ENCODE data around the gene THTPA. TPM values are rescaled to one million over a fixed set of nuclear protein-coding genes. Genes with fewer than 3 reads are reported as not detected.
"Not testable (repeated sequence)": the region's sequence is repeated elsewhere in the genome, so short reads cannot be mapped to it uniquely, and the experiment has no call there.

Gene THTPA
- polyA plus RNA-seq, 3 donors from 2014 or later, result 17.5 to 20.6 (median 19.5) TPM

- no peak overlapping the region for H3K4me3 Mint-ChIP-seq
- H3K27me3 Mint-ChIP-seq (ENCODE audit: low read depth in 3 of 3), result peaks cover 0 to 2% (median 2%) of the 10 kb centered on the region in 3 donors
- no peaks in the 10 kb centered on the region for H3K9me3 Mint-ChIP-seq
- DNase-seq, result no peak
- H3K36me3 Mint-ChIP-seq, result no peaks in the 10 kb centered on the region
- H3K27ac Mint-ChIP-seq, result no peak overlapping the region
- H3K4me1 Mint-ChIP-seq, result no peaks in the 10 kb centered on the region
Observed at GRCh38 chr14:23524954-23525353, 31.1 kb upstream of the THTPA start.

GRCh38 chr14:23525611-23526010 is 30.5 kb upstream of the THTPA start:
- Mint-ChIP-seq H3K9me3 (no peaks in the 10 kb centered on the region), H3K36me3 (no peaks in the 10 kb centered on the region), H3K4me3 (no peak overlapping the region), H3K27me3 (ENCODE audit: low read depth in 3 of 3) (peaks cover 0 to 2% (median 2%) of the 10 kb centered on the region in 3 donors), H3K4me1 (no peaks in the 10 kb centered on the region), H3K27ac (no peak overlapping the region)
- no peak for DNase-seq

- Mint-ChIP-seq H3K4me3 (no peak overlapping the region), H3K27ac (no peak overlapping the region), H3K36me3 (no peaks in the 10 kb centered on the region), H3K9me3 (no peaks in the 10 kb centered on the region), H3K4me1 (no peaks in the 10 kb centered on the region), H3K27me3 (ENCODE audit: low read depth in 3 of 3) (peaks cover 0 to 2% (median 2%) of the 10 kb centered on the region in 3 donors)
- DNase-seq, result no peak
Observed at GRCh38 chr14:23528555-23528954, 27.5 kb upstream of the THTPA start.

- no peak overlapping the region for H3K4me3 Mint-ChIP-seq
- DNase-seq, result no peak
- no peaks in the 10 kb centered on the region for H3K36me3 Mint-ChIP-seq
- no peak overlapping the region for H3K27ac Mint-ChIP-seq
- H3K4me1 Mint-ChIP-seq, result no peaks in the 10 kb centered on the region
- H3K9me3 Mint-ChIP-seq, result no peaks in the 10 kb centered on the region
- peaks cover 0 to 2% (median 2%) of the 10 kb centered on the region in 3 donors for H3K27me3 Mint-ChIP-seq (ENCODE audit: low read depth in 3 of 3)
Observed at GRCh38 chr14:23529016-23529415, 27.1 kb upstream of the THTPA start.

- H3K27me3 Mint-ChIP-seq (ENCODE audit: low read depth in 3 of 3), result peaks cover 0 to 2% (median 2%) of the 10 kb centered on the region in 3 donors
- no peak overlapping the region for H3K27ac Mint-ChIP-seq
- H3K4me3 Mint-ChIP-seq, result no peak overlapping the region
- H3K4me1 Mint-ChIP-seq, result no peaks in the 10 kb centered on the region
- H3K36me3 Mint-ChIP-seq, result no peaks in the 10 kb centered on the region
- H3K9me3 Mint-ChIP-seq, result no peaks in the 10 kb centered on the region
- no peak for DNase-seq
Observed at GRCh38 chr14:23530375-23531055, 25.6 kb upstream of the THTPA start.

- H3K27ac Mint-ChIP-seq, result no peak overlapping the region
- no peak for DNase-seq
- no peak overlapping the region for H3K4me3 Mint-ChIP-seq
- no peaks in the 10 kb centered on the region for H3K4me1 Mint-ChIP-seq
- no peaks in the 10 kb centered on the region for H3K36me3 Mint-ChIP-seq
- H3K27me3 Mint-ChIP-seq (ENCODE audit: low read depth in 3 of 3), result peaks cover 0 to 2% (median 2%) of the 10 kb centered on the region in 3 donors
- no peaks in the 10 kb centered on the region for H3K9me3 Mint-ChIP-seq
Observed at GRCh38 chr14:23531391-23531790, 24.7 kb upstream of the THTPA start.

GRCh38 chr14:23532658-23533057 is 23.4 kb upstream of the THTPA start:
- Mint-ChIP-seq H3K4me1 (no peaks in the 10 kb centered on the region), H3K4me3 (no peak overlapping the region), H3K36me3 (no peaks in the 10 kb centered on the region), H3K27ac (no peak overlapping the region), H3K27me3 (ENCODE audit: low read depth in 3 of 3) (peaks cover 0 to 2% (median 2%) of the 10 kb centered on the region in 3 donors), H3K9me3 (no peaks in the 10 kb centered on the region)
- no peak for DNase-seq

- Mint-ChIP-seq H3K36me3 (no peaks in the 10 kb centered on the region), H3K27ac (no peak overlapping the region), H3K27me3 (ENCODE audit: low read depth in 3 of 3) (peaks cover 0 to 2% (median 2%) of the 10 kb centered on the region in 3 donors), H3K9me3 (no peaks in the 10 kb centered on the region), H3K4me3 (no peak overlapping the region), H3K4me1 (no peaks in the 10 kb centered on the region)
- DNase-seq, result no peak
Observed at GRCh38 chr14:23533652-23534435, 22.2 kb upstream of the THTPA start.

- H3K27ac Mint-ChIP-seq, result no peak overlapping the region
- no peaks in the 10 kb centered on the region for H3K27me3 Mint-ChIP-seq (ENCODE audit: low read depth in 3 of 3)
- no peaks in the 10 kb centered on the region for H3K4me1 Mint-ChIP-seq
Observed at GRCh38 chr14:23535943-23536342, 20.1 kb upstream of the THTPA start.

GRCh38 chr14:23536494-23536893 is 19.6 kb upstream of the THTPA start:
- Mint-ChIP-seq H3K9me3 (no peaks in the 10 kb centered on the region), H3K27me3 (ENCODE audit: low read depth in 3 of 3) (no peaks in the 10 kb centered on the region), H3K4me1 (no peaks in the 10 kb centered on the region), H3K4me3 (no peak overlapping the region), H3K36me3 (no peaks in the 10 kb centered on the region), H3K27ac (no peak overlapping the region)
- DNase-seq, result no peak

More at GRCh38 chr14:23535943-23536342, 20.1 kb upstream of the THTPA start:
- no peak overlapping the region for H3K4me3 Mint-ChIP-seq
- no peaks in the 10 kb centered on the region for H3K9me3 Mint-ChIP-seq
- no peak for DNase-seq
- H3K36me3 Mint-ChIP-seq, result no peaks in the 10 kb centered on the region

- H3K36me3 Mint-ChIP-seq; H3K9me3 Mint-ChIP-seq; H3K4me1 Mint-ChIP-seq; H3K27ac Mint-ChIP-seq; H3K4me3 Mint-ChIP-seq; H3K27me3 Mint-ChIP-seq (ENCODE audit: low read depth in 3 of 3); DNase-seq: not testable (repeated sequence)
Observed at GRCh38 chr14:23536906-23537305, 19.2 kb upstream of the THTPA start.

GRCh38 chr14:23537351-23538049 is 18.6 kb upstream of the THTPA start:
- no peak for DNase-seq
- Mint-ChIP-seq H3K9me3 (no peaks in the 10 kb centered on the region), H3K4me3 (no peak overlapping the region), H3K27ac (no peak overlapping the region), H3K36me3 (peaks cover 0 to 7% (median 0%) of the 10 kb centered on the region in 3 donors), H3K4me1 (no peaks in the 10 kb centered on the region), H3K27me3 (ENCODE audit: low read depth in 3 of 3) (peaks cover 0 to 3% (median 0%) of the 10 kb centered on the region in 3 donors)

GRCh38 chr14:23538050-23538718 is 17.9 kb upstream of the THTPA start:
- H3K4me3 Mint-ChIP-seq, result no peak overlapping the region
- no peaks in the 10 kb centered on the region for H3K9me3 Mint-ChIP-seq
- H3K27ac Mint-ChIP-seq, result no peak overlapping the region
- H3K4me1 Mint-ChIP-seq, result no peaks in the 10 kb centered on the region
- DNase-seq, result no peak
- H3K27me3 Mint-ChIP-seq (ENCODE audit: low read depth in 3 of 3), result peaks cover 0 to 5% (median 0%) of the 10 kb centered on the region in 3 donors
- H3K36me3 Mint-ChIP-seq, result peaks cover 0 to 7% (median 0%) of the 10 kb centered on the region in 3 donors

Measured in immature natural killer cell (primary cell).